ENCODE measurements around the gene MAGI2. TPM values are rescaled to one million over a fixed set of nuclear protein-coding genes. Genes with fewer than 3 reads are reported as not detected.

The MAGI2 gene
- total RNA-seq, 3 donors from 2014 or later, result 0.10 to 0.16 (median 0.14) TPM

GRCh38 chr7:79377097-79377496 lies 76.4 kb downstream of the MAGI2 start:
- ATAC-seq, result no peak
- no peaks in the 10 kb centered on the region for H3K36me3 Mint-ChIP-seq (ENCODE audit: insufficient read depth)
- H3K9me3 Mint-ChIP-seq, result peaks cover 4% of the 10 kb centered on the region
- no peak for DNase-seq
- H3K4me1 Mint-ChIP-seq (ENCODE audit: low read depth), result no peaks in the 10 kb centered on the region
- no peak overlapping the region for H3K4me3 Mint-ChIP-seq
- H3K27me3 Mint-ChIP-seq (ENCODE audit: low read depth), result no peaks in the 10 kb centered on the region

- H3K27me3 Mint-ChIP-seq (ENCODE audit: low read depth), result no peaks in the 10 kb centered on the region
- DNase-seq, result no peak
- H3K4me1 Mint-ChIP-seq (ENCODE audit: low read depth), result no peaks in the 10 kb centered on the region
- H3K4me3 Mint-ChIP-seq, result no peak overlapping the region
- no peaks in the 10 kb centered on the region for H3K36me3 Mint-ChIP-seq (ENCODE audit: insufficient read depth)
- peaks cover 4% of the 10 kb centered on the region for H3K9me3 Mint-ChIP-seq
- no peak for ATAC-seq
Measured at GRCh38 chr7:79376299-79377025, 77.0 kb downstream of the MAGI2 start.

GRCh38 chr7:79361214-79361613 lies 92.3 kb downstream of the MAGI2 start:
- ATAC-seq, result no peak
- Mint-ChIP-seq H3K4me3 (no peak overlapping the region), H3K36me3 (ENCODE audit: insufficient read depth) (no peaks in the 10 kb centered on the region), H3K4me1 (ENCODE audit: low read depth) (no peaks in the 10 kb centered on the region), H3K9me3 (peaks cover 10% of the 10 kb centered on the region), H3K27me3 (ENCODE audit: low read depth) (no peaks in the 10 kb centered on the region)
- DNase-seq, result no peak

- Mint-ChIP-seq H3K27me3 (ENCODE audit: low read depth) (no peaks in the 10 kb centered on the region), H3K36me3 (ENCODE audit: insufficient read depth) (no peaks in the 10 kb centered on the region), H3K4me3 (no peak overlapping the region), H3K9me3 (peaks cover 12% of the 10 kb centered on the region), H3K4me1 (ENCODE audit: low read depth) (no peaks in the 10 kb centered on the region)
- no peak for ATAC-seq
- no peak for DNase-seq
Measured at GRCh38 chr7:79359827-79360226, 93.6 kb downstream of the MAGI2 start.

- H3K9me3 Mint-ChIP-seq, result peaks cover 13% of the 10 kb centered on the region
- H3K4me3 Mint-ChIP-seq, result no peak overlapping the region
Measured at GRCh38 chr7:79357101-79357500, 96.4 kb downstream of the MAGI2 start.

GRCh38 chr7:79353720-79354468 lies 99.6 kb downstream of the MAGI2 start:
- no peaks in the 10 kb centered on the region for H3K27me3 Mint-ChIP-seq (ENCODE audit: low read depth)

More at GRCh38 chr7:79357101-79357500, 96.4 kb downstream of the MAGI2 start:
- Mint-ChIP-seq H3K27me3 (ENCODE audit: low read depth) (no peaks in the 10 kb centered on the region), H3K36me3 (ENCODE audit: insufficient read depth) (no peaks in the 10 kb centered on the region), H3K4me1 (ENCODE audit: low read depth) (no peaks in the 10 kb centered on the region)
- ATAC-seq, result no peak
- DNase-seq, result no peak

GRCh38 chr7:79352323-79352722 lies 101.1 kb downstream of the MAGI2 start:
- Mint-ChIP-seq H3K27me3 (ENCODE audit: low read depth) (no peaks in the 10 kb centered on the region), H3K36me3 (ENCODE audit: insufficient read depth) (no peaks in the 10 kb centered on the region), H3K9me3 (peaks cover 3% of the 10 kb centered on the region), H3K4me3 (no peak overlapping the region), H3K4me1 (ENCODE audit: low read depth) (no peaks in the 10 kb centered on the region)
- ATAC-seq, result no peak
- DNase-seq, result no peak

More at GRCh38 chr7:79353720-79354468, 99.6 kb downstream of the MAGI2 start:
- ATAC-seq, result peak in 1 of 2 donors; percentile 18
- Mint-ChIP-seq H3K4me1 (ENCODE audit: low read depth) (no peaks in the 10 kb centered on the region), H3K4me3 (no peak overlapping the region), H3K9me3 (peaks cover 3% of the 10 kb centered on the region), H3K36me3 (ENCODE audit: insufficient read depth) (no peaks in the 10 kb centered on the region)
- DNase-seq, result no peak

- no peak overlapping the region for H3K4me3 Mint-ChIP-seq
- no peaks in the 10 kb centered on the region for H3K27me3 Mint-ChIP-seq (ENCODE audit: low read depth)
- no peaks in the 10 kb centered on the region for H3K9me3 Mint-ChIP-seq
Measured at GRCh38 chr7:79347351-79347750, 106.1 kb downstream of the MAGI2 start.

GRCh38 chr7:79341902-79342301 lies 111.6 kb downstream of the MAGI2 start:
- ATAC-seq, result no peak
- Mint-ChIP-seq H3K4me3 (no peak overlapping the region), H3K36me3 (ENCODE audit: insufficient read depth) (no peaks in the 10 kb centered on the region), H3K27me3 (ENCODE audit: low read depth) (no peaks in the 10 kb centered on the region), H3K4me1 (ENCODE audit: low read depth) (no peaks in the 10 kb centered on the region), H3K9me3 (no peaks in the 10 kb centered on the region)
- DNase-seq, result no peak

More at GRCh38 chr7:79347351-79347750, 106.1 kb downstream of the MAGI2 start:
- ATAC-seq, result no peak
- no peak for DNase-seq
- Mint-ChIP-seq H3K4me1 (ENCODE audit: low read depth) (no peaks in the 10 kb centered on the region), H3K36me3 (ENCODE audit: insufficient read depth) (no peaks in the 10 kb centered on the region)

GRCh38 chr7:79340212-79340611 lies 113.3 kb downstream of the MAGI2 start:
- ATAC-seq, result no peak
- DNase-seq, result no peak
- H3K4me1 Mint-ChIP-seq (ENCODE audit: low read depth), result no peaks in the 10 kb centered on the region
- H3K36me3 Mint-ChIP-seq (ENCODE audit: insufficient read depth), result no peaks in the 10 kb centered on the region
- no peak overlapping the region for H3K4me3 Mint-ChIP-seq
- peaks cover under 1% of the 10 kb centered on the region for H3K9me3 Mint-ChIP-seq
- no peaks in the 10 kb centered on the region for H3K27me3 Mint-ChIP-seq (ENCODE audit: low read depth)

- H3K27me3 Mint-ChIP-seq (ENCODE audit: low read depth), result no peaks in the 10 kb centered on the region
- no peak overlapping the region for H3K4me3 Mint-ChIP-seq
- DNase-seq (no peak), ATAC-seq (no peak)
- no peaks in the 10 kb centered on the region for H3K36me3 Mint-ChIP-seq (ENCODE audit: insufficient read depth)
- no peaks in the 10 kb centered on the region for H3K4me1 Mint-ChIP-seq (ENCODE audit: low read depth)
- peaks cover 3% of the 10 kb centered on the region for H3K9me3 Mint-ChIP-seq
Measured at GRCh38 chr7:79339208-79339925, 114.1 kb downstream of the MAGI2 start.

GRCh38 chr7:79337717-79338116 lies 115.8 kb downstream of the MAGI2 start:
- H3K4me3 Mint-ChIP-seq, result no peak overlapping the region
- H3K27me3 Mint-ChIP-seq (ENCODE audit: low read depth), result no peaks in the 10 kb centered on the region
- no peaks in the 10 kb centered on the region for H3K36me3 Mint-ChIP-seq (ENCODE audit: insufficient read depth)
- no peaks in the 10 kb centered on the region for H3K4me1 Mint-ChIP-seq (ENCODE audit: low read depth)
- ATAC-seq, result no peak
- peaks cover 3% of the 10 kb centered on the region for H3K9me3 Mint-ChIP-seq
- DNase-seq, result no peak

- no peak overlapping the region for H3K4me3 Mint-ChIP-seq
- DNase-seq, result no peak
- H3K4me1 Mint-ChIP-seq (ENCODE audit: low read depth), result no peaks in the 10 kb centered on the region
- no peaks in the 10 kb centered on the region for H3K27me3 Mint-ChIP-seq (ENCODE audit: low read depth)
- no peak for ATAC-seq
- H3K36me3 Mint-ChIP-seq (ENCODE audit: insufficient read depth), result no peaks in the 10 kb centered on the region
- H3K9me3 Mint-ChIP-seq, result peaks cover 3% of the 10 kb centered on the region
Measured at GRCh38 chr7:79334841-79335240, 118.6 kb downstream of the MAGI2 start.

- Mint-ChIP-seq H3K27me3 (ENCODE audit: low read depth) (no peaks in the 10 kb centered on the region), H3K4me3 (no peak overlapping the region), H3K4me1 (ENCODE audit: low read depth) (no peaks in the 10 kb centered on the region), H3K9me3 (peaks cover 3% of the 10 kb centered on the region), H3K36me3 (ENCODE audit: insufficient read depth) (no peaks in the 10 kb centered on the region)
- ATAC-seq (no peak), DNase-seq (no peak)
Measured at GRCh38 chr7:79334334-79334733, 119.1 kb downstream of the MAGI2 start.
